Effector CD4-positive, alpha-beta T cell (primary cell): Measurements from ENCODE around the gene SF1.

Source experiments
- DNase-seq: peaks from one replicate; pipeline ENCODE4 v3.0.0-alpha.2; 2020

Gene SF1

GRCh38 chr11:64760759-64761420 lies 17.5 kb downstream of the SF1 start:
- no peak for DNase-seq

GRCh38 chr11:64759722-64760719 lies 18.3 kb downstream of the SF1 start, which contains the start of gene PYGM:
TSS of gene PYGM (minus strand) at chr11:64759974. CDS start at chr11:64759898, 76 bp downstream.
- DNase-seq: no peak

GRCh38 chr11:64759131-64759721 lies 19.1 kb downstream of the SF1 start:
- DNase-seq: no peak

- DNase-seq: no peak
These were observed 19.8 kb downstream of the SF1 start for GRCh38 chr11:64758330-64759079.

- DNase-seq: no peak
These were observed 20.6 kb downstream of the SF1 start for GRCh38 chr11:64757549-64758329.

GRCh38 chr11:64755681-64756361 lies 22.5 kb downstream of the SF1 start:
- no peak for DNase-seq

- DNase-seq: no peak
These were observed 23.3 kb downstream of the SF1 start for GRCh38 chr11:64754919-64755662.

- no peak for DNase-seq
These were observed 24.0 kb downstream of the SF1 start for GRCh38 chr11:64754124-64754918.

- DNase-seq: no peak
These were observed 24.8 kb downstream of the SF1 start for GRCh38 chr11:64753380-64754123.

GRCh38 chr11:64753019-64753379 lies 25.3 kb downstream of the SF1 start:
- DNase-seq: no peak

- DNase-seq: no peak
These were observed 26.0 kb downstream of the SF1 start for GRCh38 chr11:64752175-64752970.

- no peak for DNase-seq
These were observed 26.8 kb downstream of the SF1 start for GRCh38 chr11:64751580-64751979.

GRCh38 chr11:64751136-64751535 lies 27.2 kb downstream of the SF1 start:
- no peak for DNase-seq

- no peak for DNase-seq
These were observed 27.8 kb downstream of the SF1 start for GRCh38 chr11:64750361-64751054.

- DNase-seq: no peak
These were observed 30.2 kb downstream of the SF1 start for GRCh38 chr11:64747961-64748665.

- no peak for DNase-seq
These were observed 31.9 kb downstream of the SF1 start for GRCh38 chr11:64746486-64746885.
